ENCODE results near the gene HOXA1.

Gene HOXA1

DNA sequence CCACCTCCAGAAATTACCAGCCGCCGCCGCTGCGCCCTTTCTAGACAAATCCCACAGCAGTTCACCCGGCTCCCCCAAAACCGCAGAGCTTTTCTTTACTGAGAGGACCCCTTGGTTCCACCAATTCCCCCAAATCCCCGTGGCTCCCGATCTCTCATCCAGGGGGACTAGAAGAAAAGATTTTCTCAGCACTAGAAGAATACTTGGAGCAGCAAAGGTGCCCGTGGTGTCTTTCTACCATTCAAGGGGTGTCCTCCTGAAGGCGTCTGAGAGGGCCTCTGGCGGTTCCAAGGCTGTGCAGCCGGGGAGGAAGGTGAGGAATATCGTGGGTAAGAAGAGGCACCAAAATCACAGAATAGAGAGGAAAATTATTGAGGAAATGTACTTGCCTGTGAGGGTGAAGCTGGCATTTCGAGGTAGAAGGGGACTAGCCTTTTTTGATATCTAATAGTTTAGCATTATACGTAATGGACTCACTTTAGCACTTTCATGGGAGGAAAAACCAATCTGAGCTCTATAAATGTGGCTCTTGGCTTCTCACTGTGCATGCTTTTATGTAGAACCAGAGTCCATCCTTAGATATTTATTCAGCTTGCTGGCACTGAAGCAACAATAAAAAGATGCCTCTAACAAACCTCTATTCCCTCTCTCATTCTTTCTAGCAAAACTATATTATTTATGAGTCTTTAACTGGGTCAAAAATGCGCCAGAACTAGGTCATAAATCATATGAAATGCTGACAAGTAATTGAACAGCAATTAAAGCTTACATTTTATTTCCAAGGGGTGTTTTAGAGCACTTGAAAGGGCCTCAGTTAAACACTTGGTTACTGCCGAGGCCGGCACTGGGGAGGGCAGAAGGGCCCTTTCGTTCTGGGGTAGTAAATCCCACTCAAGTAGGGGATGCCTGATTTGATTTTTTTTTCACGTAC, 20.5 kb upstream of the HOXA1 start:
- DNase-seq = no peak

DNA sequence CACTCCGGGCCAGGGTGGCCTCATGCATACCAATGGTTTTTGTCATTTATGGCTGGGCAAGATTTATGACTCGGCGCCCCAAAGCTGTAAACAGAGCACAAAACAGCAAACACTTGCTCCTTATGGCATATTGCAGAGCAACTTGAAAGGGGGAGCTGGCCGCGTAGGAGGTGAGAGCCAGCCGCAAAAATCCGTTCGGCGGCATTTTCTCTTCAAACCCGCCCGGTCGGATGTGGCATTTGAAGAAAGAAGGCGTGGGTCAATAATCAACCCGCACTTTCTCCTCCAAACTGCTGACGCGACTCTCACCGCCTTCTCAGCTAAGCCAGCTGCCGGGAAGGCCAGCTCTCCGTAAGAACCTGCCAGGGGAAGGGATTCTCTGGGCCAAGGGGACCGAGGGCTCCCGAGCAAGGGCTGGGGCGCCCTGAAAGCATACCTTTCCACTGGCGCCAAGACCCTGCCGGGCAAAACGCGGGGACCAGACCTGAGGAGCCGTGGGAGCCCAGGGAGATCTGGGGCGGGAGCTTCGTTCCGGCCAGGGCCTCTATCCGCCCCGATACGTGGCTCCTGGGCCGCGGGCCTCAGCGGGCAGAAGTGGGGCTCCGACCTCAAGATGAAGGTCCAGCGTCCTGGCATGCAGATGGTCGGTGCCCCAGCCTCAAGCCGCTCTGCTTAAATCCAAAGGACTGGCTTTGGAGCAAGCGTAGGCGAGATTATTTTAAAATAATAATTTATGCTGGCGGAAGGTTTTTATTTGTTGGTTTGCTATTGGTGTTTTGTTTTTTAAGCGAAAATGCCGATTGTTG, 19.6 kb upstream of the HOXA1 start:
- no peak for DNase-seq

DNA sequence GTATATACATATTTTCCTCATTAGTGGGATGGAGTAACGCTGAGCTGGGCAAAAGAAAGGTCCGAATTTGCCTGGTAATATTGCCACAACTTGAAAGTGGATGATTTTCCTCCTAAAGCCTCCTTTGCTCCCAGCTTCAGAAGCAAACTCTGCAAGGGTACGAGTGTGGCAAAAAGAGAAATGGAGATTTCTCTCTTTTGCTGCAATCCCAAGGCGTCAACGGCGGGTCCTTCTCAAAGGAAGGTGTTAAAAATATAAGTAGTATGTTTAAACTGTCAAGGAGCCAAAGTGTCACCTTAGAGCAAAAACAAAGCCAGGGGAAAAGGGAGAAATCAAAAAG, 19.1 kb upstream of the HOXA1 start:
- DNase-seq = no peak

DNA sequence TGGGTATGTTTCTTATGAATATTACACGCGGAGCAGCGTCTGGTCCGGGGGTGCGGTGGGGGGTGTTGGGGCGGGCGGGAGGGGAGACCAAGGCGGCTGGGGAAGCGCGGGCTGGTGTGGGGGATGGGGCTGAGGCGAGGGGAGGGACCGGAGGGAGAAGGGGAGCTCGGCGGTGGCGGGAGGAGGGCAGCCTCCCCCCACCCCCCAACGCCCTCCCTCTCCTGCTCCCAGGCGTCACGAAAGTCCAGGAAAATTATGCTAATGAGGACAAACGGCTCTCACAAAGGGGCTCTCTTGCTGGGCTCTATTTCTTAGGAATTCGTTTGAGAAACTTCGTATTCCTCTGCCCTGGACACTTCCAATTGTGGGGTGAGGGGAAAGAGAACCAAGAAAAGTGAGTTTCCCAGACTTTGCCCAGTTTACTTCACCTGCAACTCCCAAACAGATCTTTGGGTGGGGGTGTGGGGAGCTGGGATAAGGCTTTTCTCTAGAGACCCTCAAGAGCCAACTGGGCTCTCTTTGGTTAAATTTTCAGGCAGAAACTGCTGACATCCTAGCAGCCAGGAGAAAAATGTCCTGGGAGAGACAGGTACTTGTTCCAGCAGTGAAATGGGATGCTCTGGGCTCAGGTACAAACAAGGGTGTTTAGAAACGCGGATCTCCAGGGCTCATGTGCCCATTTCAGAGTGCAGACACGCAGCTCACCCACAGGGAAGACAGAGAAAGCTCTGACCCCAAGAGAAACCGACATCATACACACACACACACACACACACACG, 18.4 kb upstream of the HOXA1 start:
- DNase-seq = no peak

DNA sequence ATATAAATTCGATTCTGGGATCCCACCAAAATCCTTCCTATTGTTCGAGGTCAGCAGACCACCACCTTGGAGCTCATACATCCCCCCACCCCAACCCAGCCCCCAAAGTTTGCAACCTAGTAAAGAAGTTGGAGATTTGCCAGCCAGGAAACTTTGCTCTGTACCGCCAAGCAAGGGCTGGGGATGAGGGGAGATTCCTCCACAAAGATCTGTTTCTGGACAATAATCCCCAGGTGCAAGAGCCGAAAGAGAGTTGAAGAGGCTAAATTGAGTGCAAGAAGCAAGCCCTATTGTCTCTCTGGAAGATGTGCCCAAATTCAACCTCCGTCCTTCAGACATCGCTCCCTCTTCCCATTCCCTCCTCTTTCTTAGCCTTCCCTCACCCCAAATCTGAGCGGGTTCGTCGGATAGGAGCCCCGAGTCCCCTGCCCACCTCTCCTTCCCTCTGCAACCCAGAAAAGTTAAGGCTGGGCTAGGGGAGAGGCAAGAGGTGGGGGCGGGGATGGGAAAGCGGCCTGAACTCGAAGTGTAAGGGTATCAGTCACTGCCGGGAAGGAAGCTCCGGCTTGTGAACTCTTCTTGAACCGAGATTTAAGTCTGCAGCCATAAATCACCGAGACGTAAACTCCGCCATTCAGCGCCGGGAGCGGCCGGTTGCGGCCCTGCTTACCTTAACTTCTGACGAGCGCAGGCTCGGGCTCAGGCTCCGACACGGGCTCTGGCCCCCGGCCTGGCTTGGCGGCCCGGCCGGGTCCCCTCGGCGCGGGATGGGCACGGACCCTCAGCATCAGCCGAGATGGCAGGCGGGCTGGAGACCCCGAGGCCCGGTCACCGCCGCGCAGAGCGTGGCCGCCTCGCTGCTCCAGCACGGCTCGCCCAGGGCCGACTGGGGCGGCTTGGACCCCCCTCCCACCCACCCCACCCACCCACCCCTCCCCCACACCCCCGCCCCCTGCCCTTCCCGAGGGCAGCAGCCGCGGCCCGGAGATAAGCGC, 17.5 kb upstream of the HOXA1 start:
- DNase-seq = no peak

DNA sequence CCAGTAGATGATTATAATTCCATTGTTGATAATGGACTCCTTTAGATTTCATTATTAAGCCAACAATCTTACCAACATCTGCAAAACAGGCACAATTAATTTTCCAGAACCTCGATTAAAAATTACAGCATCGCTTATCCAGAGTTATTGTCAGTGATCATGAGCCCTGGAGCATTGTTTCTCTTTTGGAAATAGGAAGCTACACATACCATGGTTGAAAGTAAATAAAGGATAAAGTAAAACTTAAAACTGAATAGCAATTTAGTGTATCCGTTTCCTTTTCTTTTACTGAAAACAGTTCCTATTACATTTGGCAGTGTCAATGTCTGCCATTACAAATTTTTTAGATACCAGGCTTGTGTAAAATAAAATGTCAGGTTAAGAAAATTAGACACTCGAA, 16.6 kb upstream of the HOXA1 start:
- no peak for DNase-seq

DNA sequence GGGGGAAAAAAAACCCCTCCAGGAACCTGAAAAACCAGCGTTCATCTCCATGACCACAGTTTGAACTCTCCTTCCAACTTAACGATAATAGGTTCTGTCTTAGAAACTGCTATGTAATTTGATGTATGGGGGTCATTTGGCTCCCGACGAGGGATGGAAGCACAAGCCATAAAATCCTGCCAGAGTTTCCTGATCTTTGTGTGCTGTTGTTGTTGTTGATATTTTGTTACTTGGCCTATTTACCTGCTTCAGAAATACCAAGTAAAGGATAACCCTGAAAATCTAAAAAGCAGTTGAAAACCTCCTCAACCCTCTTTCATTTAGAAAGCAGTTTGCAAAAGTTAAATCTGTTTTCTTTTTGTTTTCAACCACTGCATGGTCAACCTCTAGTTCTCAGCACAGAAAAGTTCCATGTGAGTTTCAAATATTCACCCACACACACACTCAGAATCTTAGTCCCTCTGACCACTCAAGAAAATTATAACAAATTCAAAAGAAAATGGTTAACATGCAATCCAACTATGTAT, 16.0 kb upstream of the HOXA1 start:
- DNase-seq = no peak

DNA sequence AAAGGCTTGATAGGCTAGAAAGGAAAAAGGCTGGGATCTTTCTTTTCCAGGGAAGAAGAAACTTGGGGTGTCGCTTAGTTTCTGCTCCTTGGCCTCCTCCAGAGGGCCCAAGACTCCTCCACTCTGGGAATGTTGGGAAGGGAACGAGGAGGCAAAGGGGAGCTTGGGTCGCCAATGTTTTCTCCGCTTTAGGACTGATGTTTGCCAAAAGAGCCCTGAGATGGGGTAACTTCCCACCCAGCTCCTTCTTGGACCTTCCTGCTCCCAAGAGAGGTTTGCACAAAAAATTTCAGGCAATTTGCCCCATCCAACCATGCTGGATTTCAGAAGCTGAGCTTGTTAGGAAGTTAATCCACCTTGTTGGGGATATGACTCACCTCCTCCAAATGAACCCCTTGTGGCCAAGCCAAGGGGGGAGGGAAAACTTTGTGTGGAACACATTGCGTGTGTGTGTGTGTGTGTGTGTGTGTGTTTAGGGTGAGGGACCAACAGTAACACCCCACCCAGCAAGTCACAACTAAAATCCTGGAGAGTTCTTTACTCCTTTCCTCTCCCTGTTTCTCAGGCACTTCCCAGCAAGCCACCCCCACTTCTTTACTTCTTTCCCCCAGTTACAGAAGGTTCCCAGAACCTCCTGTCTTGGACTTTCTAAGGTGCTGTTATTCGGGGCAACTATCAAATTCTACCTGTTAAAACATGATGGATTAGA, 15.4 kb upstream of the HOXA1 start:
- DNase-seq = no peak

DNA sequence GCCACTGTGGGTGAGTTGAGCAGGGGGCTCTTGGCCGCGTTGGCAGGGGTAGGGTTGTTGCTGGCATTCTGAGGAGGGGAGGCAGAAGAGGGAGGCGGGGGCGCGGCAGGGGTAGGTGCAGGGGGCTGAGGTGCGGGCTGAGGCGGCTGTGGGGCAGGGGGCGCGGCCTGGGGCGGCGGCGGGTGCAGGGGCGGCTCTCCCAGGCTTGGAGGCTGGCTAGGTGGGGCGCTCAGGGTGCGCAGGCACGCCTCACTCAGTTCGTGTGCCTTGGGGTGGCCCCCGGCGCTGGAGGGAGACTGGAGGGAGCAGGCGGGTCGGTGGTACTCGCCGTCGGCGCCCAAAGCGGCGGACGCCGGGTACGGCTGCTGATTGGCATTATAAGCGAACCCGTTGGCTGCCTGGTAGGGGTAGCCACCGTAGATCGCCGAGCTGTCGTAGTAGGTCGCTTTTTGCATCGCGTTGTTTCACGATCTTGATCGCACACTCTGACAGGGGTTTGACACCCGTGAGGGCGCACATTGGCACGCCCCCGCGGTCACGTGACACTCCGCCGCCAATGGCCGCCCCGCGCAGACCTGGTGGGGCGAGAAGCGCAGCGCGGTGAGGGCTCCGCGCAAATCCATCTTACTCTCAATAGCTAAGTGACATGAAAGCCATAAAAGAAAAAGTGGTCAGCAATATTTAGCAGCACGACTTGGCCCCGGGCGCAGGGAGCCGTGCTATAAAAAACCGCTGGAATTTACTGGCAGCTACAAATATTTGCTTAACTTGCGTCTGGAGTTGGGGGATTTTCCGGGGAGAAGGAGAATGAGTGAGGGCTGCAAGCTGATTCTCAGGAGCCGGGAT, 14.6 kb upstream of the HOXA1 start:
- no peak for DNase-seq

DNA sequence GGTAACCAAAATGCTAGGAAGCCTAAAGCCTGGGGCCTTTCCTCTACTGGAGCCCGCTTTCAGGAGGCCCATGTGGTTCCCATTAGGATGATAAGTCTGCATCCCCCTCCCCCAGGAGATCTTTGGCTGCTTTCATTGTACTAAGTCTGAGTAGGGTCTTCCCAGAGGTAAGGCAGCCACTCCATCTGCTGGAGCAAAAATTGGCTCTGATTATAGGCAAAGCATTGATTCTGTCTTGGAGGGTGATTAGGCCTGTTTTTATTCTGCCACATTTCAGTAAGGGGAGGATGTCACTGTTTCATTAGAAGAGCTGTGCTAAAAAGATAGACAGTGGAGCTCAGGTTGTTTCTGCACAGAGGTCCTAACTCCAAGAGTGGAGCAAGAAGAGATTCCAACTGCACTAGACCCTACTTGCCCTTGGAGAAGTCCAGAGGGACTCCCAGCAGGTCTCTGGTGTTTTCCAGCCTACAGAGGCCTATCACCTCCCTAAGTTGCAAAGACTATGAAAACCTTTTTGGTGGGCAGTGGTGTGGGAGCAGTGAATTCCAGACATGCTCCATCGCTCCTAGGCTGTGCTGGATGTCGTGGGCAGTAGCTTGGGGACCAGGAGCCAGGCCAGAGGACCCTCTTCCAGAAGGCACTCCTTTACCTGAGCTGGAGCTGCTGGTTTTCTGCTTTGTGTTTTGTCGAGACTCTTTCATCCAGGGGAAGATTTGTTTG, 13.8 kb upstream of the HOXA1 start:
- DNase-seq = no peak

DNA sequence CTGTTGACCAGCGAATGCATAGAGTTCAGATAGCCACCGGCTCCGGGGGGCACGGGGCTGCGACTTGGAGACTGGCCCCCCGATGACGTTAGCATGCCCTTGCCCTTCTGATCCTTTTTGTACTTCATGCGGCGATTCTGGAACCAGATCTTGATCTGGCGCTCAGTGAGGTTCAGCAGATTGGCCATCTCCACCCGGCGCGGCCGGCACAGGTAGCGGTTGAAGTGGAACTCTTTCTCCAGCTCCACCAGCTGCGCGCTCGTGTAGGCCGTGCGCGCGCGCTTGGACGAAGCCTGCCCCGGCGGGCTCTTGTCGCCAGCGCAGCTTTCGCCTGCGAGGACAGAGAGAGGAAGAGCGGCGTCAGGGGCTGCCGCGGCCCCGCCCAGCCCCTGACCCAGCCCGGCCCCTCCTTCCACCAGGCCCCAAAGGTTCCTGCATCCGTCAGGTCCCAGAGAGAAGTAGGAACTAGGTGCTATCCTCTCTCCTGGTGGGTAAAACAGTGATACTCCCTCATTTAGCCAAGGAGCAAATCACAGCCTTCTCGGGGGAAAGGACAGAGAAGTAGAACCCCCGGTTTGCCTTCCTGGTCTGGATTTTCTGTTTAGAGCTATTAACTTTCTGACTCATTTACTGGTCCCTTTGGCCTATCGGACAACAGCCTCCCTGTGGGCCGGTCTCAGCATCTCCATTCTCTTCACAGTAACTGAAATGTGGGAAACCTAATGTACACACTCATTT, 12.8 kb upstream of the HOXA1 start:
- DNase-seq = no peak

DNA sequence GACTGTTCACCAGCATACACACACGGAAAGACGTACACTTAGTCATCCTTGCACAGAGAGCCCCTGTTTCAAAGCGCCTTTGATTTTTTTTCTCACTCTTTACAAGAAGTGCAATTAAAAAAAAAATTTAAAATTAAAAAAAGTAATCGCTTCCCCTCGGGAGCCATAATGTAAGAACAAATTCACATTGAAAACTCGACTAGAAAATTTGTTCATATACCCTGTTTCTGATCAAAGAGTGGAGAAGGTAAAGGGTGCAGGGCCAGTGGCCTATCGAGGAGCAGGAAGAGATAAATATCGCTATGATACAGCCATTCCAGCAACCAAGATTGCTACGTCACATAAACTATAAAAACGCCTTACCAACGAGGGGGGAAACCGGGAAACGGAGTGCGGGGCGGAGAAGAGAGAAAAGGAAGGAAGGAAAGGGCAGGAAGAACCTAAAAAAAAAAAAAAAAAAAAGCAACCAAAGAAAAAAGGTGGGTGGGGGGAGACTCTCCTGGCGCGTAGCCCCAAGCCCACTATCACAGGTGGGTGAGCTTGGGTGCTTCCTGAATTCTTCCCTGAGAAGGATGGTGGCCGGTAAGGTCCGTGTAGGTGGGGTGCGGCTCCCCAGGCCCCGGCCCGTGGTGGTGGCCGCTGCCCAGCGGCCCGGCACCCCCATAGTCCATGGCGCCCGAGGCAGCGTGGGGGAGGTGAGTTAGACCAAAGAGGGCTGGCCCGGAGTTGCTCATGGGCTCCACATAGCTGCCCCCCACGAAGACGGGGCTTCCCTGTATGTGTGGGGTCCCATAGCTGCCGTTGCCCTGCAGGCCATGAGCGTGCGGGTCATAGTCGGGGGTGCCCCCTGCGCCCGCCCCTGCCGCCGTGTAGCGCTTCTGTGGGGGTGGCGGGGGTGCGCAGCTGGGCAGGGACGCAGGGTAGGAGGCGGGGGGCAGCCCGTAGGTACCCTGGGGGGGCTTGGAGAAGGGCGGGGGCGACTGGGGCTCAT, 11.9 kb upstream of the HOXA1 start:
- DNase-seq = no peak

DNA sequence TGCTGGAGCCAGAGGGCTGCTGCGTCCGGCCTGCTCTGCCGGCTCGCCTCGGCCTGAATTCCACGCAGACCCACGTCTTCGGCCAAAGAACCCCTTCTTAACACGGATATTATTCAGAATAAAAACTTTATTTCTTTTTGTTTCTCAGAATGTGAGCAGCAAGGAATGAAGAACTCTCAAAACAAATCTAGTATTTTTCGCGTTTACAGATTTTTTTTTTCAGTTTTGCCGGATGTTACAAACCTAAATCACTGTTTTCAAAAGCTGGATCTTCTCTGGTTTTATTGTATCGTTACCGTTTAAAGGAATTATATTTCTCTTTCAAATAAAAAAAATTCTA, 11.1 kb upstream of the HOXA1 start:
- DNase-seq = no peak

DNA sequence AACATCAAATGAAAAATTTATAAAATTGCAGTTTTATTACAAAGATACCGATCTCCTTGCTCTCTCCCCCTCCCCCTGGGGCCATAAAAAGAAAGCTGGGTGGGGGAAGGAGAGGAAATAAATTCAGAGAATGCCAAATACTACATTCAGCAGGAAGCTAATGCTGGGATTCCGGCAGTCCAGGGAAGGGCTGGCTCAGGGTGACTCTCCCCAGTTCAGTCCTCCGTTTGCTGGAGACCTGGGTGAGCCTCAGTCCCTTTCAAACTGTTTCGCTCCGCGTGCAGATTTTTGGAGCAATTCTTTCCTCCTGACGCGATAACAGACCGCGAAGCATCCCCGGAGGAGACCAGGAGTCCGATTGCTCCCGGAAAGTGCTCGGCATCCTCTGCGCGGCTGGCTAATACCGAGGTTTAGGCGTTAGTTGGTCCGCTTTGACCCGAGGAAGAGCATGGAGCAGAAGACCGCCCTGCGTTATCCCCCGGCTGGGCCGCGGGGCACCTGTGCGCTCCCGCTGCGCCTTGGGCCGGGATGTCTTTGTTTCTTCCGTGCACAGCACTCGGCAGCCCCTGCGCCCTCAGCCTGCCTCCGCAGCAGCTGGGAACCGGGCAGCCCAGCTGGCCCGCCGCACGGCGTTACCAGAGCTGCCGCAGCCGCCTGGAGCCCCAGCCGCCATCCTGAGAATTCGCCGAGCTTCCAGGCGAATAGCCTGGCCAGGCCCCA, 10.5 kb upstream of the HOXA1 start:
- no peak for DNase-seq

DNA sequence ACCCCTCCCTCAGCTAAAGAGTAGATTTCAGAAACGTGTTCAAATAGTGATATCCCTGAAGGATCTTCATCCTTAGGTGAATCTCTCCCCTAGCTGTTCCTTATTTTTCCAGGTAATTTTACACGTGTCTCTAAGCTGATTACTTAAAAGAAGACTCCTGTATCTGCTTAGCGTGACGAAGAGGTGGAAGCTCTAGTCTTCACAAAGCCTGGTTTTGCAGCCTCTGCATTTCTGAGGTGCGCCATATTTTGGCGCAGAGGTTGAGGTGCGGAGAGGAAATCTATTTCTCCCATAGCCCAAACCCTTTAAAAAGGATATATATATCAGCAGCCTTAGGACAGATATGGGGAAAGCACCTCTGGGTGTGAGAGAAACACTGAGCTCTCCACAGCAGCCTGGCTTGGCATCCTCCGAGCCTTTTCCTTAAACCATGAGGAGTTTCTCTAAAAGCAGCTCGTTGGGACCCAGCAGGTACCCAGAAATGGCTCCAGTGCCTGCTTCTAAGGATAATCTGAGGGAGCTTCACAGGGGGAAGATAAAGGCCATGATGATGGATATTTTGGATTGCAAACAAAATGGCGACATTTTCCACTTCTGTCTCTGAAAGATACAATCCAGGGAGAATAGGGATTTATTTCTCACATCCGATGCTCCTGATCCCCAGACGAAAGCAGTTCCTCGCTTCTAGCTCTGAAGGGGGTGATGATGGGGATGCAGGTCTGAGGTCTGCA, 9.7 kb upstream of the HOXA1 start:
- no peak for DNase-seq

DNA sequence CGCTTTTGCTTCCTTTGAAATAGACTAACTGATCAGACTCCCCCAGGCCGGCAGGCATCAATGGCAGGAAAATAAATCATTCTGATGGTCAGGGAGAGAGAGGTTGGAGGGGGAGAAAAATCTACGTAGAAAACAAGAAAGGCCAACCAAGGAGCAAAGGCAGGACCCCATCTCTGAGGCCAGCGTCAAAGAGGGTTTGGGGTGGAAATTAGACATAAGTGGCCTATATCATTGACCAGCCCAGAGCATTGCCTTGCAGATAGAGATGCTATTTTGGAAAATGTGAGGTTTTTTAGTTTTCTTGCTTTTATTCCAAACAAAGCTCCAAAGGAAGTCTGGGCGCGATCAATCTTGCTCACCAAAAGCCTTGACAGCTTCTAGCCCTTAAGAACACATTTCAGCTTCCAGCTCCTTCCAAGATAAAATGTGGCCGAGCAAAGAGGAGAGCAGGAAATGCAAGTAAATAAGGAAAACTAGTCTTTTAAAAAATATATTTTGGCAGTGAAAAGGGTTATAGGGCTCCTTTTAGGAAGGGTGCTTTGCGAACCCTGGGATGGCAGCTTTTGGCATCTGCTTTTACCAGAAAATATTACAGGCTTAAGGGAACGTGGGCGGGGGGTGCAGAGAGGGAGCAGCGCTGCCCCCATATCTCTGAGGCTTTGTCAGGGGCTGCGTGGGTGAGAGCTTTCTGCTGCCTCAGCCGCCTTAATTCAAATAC, 8.7 kb upstream of the HOXA1 start:
- no peak for DNase-seq
